GM13977 (cell line): ENCODE results near the gene IRAK2.

Experiments used
- DNase-seq: peaks from one replicate; pipeline ENCODE4 v3.0.0; 2012; ENCODE audit warnings: low spot score
- CTCF ChIP-seq: IDR thresholded peaks from 2 replicates; pipeline ENCODE4 v1.5.1; 2012; ENCODE audit warnings: mild to moderate bottlenecking, control low read depth; ENCODE audit not compliant: insufficient read depth; ENCODE audit errors: extremely low read depth, missing control alignments
- in situ Hi-C: fragments of 300-500 bp; cut with MboI; formaldehyde crosslinking; loops from one replicate; pipeline ENCODE4 v1.12.0; 2022; ENCODE audit warnings: low sequenced_read_pairs, low pct_unique_long_range_greater_than_20kb, mixed read lengths, inconsistent platforms; ENCODE audit not compliant: unreplicated experiment

IRAK2 gene

DNA sequence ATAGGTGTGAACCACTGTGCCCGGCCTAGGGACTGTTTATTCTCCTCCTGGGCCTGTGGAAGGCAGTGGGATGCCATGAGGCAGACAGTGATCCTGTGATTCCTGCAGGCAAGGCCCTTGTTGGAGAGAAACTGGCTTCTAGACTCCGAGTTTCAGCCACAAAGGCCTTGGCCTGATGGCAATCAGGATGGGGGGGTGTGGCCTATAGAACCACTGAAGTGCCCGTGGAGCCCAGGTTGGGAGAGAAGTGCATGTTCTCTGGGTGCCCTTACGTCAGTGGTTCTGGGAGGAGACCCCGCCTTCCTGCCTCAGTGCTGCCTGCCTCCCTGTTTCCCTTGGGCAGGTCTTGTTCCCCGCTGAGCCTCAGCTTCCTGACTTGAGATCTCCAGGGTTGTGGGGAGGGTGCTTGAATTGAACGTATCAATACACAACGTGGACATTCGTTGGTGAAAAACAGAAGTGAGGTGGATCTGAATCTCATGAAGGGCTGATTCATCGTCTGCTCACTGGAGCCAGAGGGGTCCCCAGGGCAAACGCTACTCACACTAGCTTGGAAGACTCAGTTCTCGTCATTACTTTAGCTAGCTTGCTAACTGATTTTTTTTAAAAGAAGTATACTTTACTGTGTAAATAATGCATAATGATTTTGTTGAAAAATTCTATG is 31.8 kb downstream of the IRAK2 start:
- DNase-seq, result no peak
- in situ Hi-C loops, result no loop called here
- no peak for TF ChIP-seq CTCF

DNA sequence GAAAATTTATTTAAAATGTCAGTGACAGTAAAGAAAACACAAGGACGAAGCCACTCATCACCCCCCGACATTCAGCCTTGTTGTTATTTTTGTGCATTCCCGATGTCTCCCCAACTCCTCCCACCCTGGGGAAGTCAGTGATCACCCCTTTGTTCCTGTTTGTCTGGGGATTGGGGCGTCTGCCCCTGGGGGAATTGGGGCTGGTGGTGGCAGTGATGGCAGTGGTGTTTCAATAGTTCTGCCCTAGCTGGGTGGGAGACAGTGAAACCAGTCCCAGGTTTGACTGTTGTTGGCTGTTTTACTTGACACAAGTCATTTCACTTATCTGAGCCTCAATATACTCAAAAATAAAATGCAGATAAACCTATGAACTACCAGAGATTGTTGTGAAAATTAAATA is 33.5 kb downstream of the IRAK2 start:
- in situ Hi-C loops, result no loop called here
- DNase-seq, result no peak
- TF ChIP-seq CTCF, result no peak

DNA sequence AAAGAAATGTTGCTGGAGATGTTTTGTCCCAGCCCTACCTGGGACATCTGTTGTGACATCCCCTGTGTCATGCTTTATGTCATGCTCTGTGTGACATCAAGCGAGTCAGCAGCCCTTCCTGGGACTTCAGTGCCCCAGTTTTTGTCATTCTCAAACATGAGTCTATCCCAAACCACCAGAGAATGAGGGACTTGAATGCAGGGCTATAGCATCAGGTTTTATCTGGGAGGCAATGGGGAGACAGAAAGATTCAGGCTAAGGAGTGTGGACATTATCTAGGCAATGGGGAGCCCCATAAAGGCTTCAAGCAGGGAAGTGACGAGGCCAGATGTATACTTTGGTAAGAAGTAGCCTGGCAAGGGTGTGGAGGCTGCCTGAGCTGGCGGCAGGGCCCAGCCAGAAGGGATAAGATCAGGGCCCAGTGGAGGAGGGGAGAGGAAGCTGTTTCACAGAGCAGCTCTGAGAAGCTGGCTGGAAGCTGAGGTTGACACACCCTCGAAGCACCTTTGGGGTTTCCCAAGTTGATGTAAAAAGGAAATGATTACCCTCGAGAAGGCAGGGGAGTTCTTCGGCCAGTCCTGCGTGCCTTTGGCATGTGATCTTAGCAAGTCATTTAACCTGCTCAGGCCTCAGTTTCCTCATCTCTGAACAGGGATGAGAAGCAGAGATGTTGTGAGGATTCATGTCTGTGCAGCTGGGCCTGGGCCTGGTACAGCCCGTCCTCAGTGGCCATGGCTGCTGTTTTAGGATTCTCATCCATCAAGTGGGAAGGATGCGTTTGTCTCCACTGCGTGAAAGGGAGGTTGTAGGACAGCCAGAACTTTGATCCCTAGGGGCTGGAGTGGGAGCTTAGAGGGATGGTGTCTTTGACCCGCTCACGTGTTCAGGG is 34.3 kb downstream of the IRAK2 start:
- in situ Hi-C loops, result no loop called here
- TF ChIP-seq CTCF, result no peak
- peak; percentile 74 for DNase-seq

DNA sequence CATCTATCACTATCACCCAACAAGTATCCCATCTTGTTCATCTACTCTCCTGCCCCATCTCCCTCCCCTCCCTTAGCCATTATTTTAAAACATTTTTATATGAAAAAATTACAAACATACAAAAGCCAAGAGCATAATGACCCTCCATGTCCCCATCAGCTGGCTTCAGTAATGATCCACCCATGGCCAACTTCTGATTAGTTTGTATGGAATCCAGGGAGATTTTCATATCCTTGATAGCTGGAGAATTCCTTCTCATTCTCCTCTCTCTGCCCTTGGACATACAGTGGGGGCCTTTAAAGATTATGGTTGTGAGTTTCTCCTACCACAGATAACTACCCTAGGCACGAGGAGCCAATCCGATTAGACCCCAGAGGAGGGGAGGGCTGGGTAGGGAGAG is 40.2 kb downstream of the IRAK2 start:
- no peak for TF ChIP-seq CTCF
- DNase-seq, result no peak
- in situ Hi-C loops, result no loop called here

DNA sequence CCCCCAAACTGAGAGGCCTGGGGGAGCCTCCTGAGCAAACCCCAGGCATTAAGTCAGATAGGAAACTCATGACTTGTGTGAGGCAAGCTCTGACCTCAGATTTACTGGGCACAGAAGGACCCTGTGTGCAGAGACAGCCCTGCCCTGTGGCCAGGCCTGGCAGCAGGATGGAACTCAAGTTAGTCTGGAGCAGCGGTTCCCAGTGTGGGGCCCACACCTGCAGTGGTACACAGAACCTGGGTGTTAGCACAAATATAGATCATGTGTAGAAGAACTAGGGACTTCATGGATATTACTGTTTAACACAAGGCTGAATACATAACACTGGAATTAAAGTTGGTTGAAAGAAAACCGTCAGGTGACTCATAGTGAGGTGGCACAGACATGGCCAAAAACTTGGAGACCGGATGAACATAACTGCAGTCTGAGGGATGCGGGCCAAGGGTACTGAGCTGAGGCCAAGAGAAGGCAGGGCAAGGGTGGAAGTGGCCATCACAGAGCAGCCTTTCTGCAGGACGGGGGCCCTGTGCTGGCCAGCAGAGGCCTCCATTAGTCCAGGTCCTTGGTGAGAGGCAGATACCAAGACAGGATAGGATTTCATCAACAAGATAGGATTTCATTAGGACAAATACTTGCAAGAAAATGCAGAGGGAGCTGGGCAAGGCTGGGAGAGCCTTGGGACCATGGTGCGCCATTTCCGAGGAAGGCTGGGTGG is 40.9 kb downstream of the IRAK2 start:
- no peak for TF ChIP-seq CTCF
- in situ Hi-C loops, result no loop called here
- no peak for DNase-seq

DNA sequence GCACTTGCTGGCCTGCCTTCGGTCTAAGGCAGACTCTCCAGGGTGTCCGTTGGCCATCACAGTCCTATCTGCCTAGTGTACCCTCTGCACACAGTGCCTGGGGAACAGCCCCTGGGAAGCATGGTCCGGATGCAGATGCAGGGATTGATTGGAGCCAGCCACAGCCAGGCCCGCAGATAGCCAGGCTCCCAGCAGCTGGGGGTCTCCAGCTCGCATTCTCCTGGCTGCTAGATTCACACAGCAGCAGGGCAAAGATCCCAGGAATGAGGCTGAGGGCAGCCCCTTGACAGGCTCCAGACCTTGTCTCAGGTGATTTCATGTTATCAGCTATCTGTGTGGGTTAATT is 41.4 kb downstream of the IRAK2 start:
- in situ Hi-C loops, result no loop called here
- DNase-seq, result no peak
- no peak for TF ChIP-seq CTCF
